ENCODE data around the gene GLIPR2.

GLIPR2 gene

GRCh38 chr9:36210722-36211121 is 74.2 kb downstream of the GLIPR2 start:
- no peak for TF ChIP-seq ZFX (IDR thresholded peaks at IDR 0.05; ENCODE audit: borderline replicate concordance)
- TF ChIP-seq, protein P1, sequence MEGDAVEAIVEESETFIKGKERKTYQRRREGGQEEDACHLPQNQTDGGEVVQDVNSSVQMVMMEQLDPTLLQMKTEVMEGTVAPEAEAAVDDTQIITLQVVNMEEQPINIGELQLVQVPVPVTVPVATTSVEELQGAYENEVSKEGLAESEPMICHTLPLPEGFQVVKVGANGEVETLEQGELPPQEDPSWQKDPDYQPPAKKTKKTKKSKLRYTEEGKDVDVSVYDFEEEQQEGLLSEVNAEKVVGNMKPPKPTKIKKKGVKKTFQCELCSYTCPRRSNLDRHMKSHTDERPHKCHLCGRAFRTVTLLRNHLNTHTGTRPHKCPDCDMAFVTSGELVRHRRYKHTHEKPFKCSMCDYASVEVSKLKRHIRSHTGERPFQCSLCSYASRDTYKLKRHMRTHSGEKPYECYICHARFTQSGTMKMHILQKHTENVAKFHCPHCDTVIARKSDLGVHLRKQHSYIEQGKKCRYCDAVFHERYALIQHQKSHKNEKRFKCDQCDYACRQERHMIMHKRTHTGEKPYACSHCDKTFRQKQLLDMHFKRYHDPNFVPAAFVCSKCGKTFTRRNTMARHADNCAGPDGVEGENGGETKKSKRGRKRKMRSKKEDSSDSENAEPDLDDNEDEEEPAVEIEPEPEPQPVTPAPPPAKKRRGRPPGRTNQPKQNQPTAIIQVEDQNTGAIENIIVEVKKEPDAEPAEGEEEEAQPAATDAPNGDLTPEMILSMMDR (IDR thresholded peaks at IDR 0.05): no peak
- no peak overlapping the region for H3K27ac ChIP-seq

DNA sequence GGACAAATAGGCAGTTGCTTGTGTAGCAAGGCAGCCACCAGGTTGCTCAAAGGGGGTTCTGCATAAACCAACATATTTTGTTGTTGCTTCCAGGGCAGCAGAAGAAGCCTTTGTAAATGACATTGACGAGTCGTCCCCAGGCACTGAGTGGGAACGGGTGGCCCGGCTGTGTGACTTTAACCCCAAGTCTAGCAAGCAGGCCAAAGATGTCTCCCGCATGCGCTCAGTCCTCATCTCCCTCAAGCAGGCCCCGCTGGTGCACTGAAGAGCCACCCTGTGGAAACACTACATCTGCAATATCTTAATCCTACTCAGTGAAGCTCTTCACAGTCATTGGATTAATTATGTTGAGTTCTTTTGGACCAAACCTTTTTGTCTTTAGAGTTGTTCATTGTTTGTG is 75.0 kb downstream of the GLIPR2 start:
- TF ChIP-seq, protein P1 (IDR thresholded peaks at IDR 0.05): no peak
- no peak for TF ChIP-seq ZFX (IDR thresholded peaks at IDR 0.05; ENCODE audit: borderline replicate concordance)
- H3K27ac ChIP-seq: no peak overlapping the region

DNA sequence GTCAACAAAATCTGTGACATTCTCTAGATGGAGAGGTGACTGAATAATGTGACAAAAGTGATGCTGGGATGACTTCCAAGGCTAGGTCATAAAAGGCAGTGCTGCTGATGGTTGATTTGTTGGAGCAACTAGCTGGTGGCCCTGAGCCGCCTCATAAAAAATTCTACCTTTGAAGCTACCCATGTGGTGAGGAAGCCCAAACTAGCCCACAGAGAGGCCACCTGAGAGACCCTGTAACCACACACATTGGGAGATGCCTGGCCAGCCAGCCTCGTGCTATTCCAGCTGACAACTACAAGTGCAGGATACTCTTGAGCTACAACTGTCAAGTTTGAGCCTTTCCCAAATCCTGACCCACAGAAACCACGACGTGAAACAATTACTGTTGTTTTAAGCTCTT is 76.9 kb downstream of the GLIPR2 start:
- no peak for TF ChIP-seq ZFX (IDR thresholded peaks at IDR 0.05; ENCODE audit: borderline replicate concordance)
- TF ChIP-seq, protein P1 (IDR thresholded peaks at IDR 0.05): no peak
- H3K27ac ChIP-seq: no peak overlapping the region

All from 22Rv1 (cell line).